A673 (cell line): ENCODE data around the gene NMNAT3.

Source experiments
- CTCF ChIP-seq: fragments of 300-800, 200-600 bp; sonication (generic); conservative IDR thresholded peaks from 2 replicates; pipeline ENCODE4 v1.5.1; 2017; ENCODE audit warnings: low read depth, mild to moderate bottlenecking, antibody characterized with exemption, low read length, moderate library complexity, mixed read lengths
- EZH2 ChIP-seq: fragments of 200-600 bp; sonication (generic); IDR thresholded peaks from 2 replicates; pipeline ENCODE4 v1.6.1; 2017; ENCODE audit warnings: borderline replicate concordance, low read depth, mild to moderate bottlenecking, mixed read lengths, antibody characterized with exemption, low read length; ENCODE audit not compliant: poor library complexity, severe bottlenecking

GRCh38 chr3:139588450-139588849, 89.3 kb downstream of the NMNAT3 start:
- TF ChIP-seq CTCF (no peak; the same call in 1 of the 2 replicates), EZH2 (no peak)
